Fibroblast of lung (primary cell): Measurements from ENCODE around the gene ASB18. TPM values are rescaled to one million over a fixed set of nuclear protein-coding genes. Genes with fewer than 3 reads are reported as not detected.

Experiments used
- DNase-seq, 2 donors: peaks; one replicate each; pipeline versions ENCODE4 v3.0.0 to v3.0.0-alpha.2; 2010; ENCODE audit warnings: low read depth in 2 of 2
- H2AFZ ChIP-seq: 2 replicates; pipeline ENCODE4 v1.5.1; 2012; ENCODE audit warnings: low read length, control low read depth, inconsistent platforms
- H3K27ac ChIP-seq: 2 replicates; pipeline ENCODE4 v1.5.1; 2011; ENCODE audit warnings: low read length, control low read depth; ENCODE audit not compliant: insufficient read depth
- H3K27me3 ChIP-seq: 2 replicates; pipeline ENCODE4 v1.5.1; 2011; ENCODE audit warnings: mild to moderate bottlenecking, low read length; ENCODE audit not compliant: control insufficient read depth, insufficient read depth
- H3K36me3 ChIP-seq: 2 replicates; pipeline ENCODE4 v1.5.1; 2011; ENCODE audit warnings: low read length; ENCODE audit not compliant: control insufficient read depth, insufficient read depth
- H3K4me1 ChIP-seq: 2 replicates; pipeline ENCODE4 v1.5.1; 2011; ENCODE audit warnings: low read length; ENCODE audit not compliant: control insufficient read depth, insufficient read depth; ENCODE audit errors: extremely low read depth
- H3K4me2 ChIP-seq: 2 replicates; pipeline ENCODE4 v1.5.1; 2011; ENCODE audit warnings: low read length, control low read depth; ENCODE audit not compliant: insufficient read depth; ENCODE audit errors: extremely low read depth
- H3K4me3 ChIP-seq, 4 experiments: fragments of 200-600 bp in 1 of 4; sonication (generic) in 1 of 4; replicated peaks in 1 of 4; 2 replicates each; pipeline ENCODE4 v1.5.1; 2011 to 2016; ENCODE audit warnings: low read length in 4 of 4, low read depth in 3 of 4, mild to moderate bottlenecking in 3 of 4, control low read depth in 2 of 4, inconsistent platforms in 1 of 4, mixed read lengths in 1 of 4; ENCODE audit not compliant: insufficient read depth in 1 of 4; ENCODE audit errors: control extremely low read depth in 1 of 4
- H3K79me2 ChIP-seq: 2 replicates; pipeline ENCODE4 v1.5.1; 2012; ENCODE audit warnings: mild to moderate bottlenecking, low read length, inconsistent platforms; ENCODE audit not compliant: control insufficient read depth, insufficient read depth
- H3K9ac ChIP-seq: 2 replicates; pipeline ENCODE4 v1.5.1; 2011; ENCODE audit warnings: mild to moderate bottlenecking, low read length, control low read depth; ENCODE audit not compliant: insufficient read depth
- H3K9me3 ChIP-seq: 2 replicates; pipeline ENCODE4 v1.5.1; 2012; ENCODE audit warnings: low read depth, low read length; ENCODE audit not compliant: control insufficient read depth, insufficient read depth
- H4K20me1 ChIP-seq: 2 replicates; pipeline ENCODE4 v1.5.1; 2011; ENCODE audit warnings: low read length; ENCODE audit not compliant: control insufficient read depth, insufficient read depth; ENCODE audit errors: extremely low read depth
- EZH2 ChIP-seq: IDR thresholded peaks from 2 replicates; pipeline ENCODE4 v1.5.1; 2012; ENCODE audit warnings: low read length, control low read depth, mild to moderate bottlenecking; ENCODE audit errors: missing control alignments
- polyA plus RNA-seq, 2 donors: library from polyadenylated mRNA; depleted of rRNA in 1 of 2; stranded (reverse) in 1 of 2; unstranded in 1 of 2; fragments of >200 nt; gene quantifications; 2 replicates each; pipeline ENCODE4 v1.2.1, GENCODE V29; 2011 to 2012; ENCODE audit warnings: missing spikeins in 1 of 2
- total RNA-seq: library from RNA; depleted of rRNA; stranded (reverse); fragments of >200 nt; gene quantifications from 2 replicates; pipeline ENCODE4 v1.2.1, GENCODE V29; 2014
- TF ChIP-seq, protein P1 (sequence below), 2 donors: IDR thresholded peaks in 1 of 2; conservative IDR thresholded peaks in 1 of 2; 1 replicate in 1 of 2; 2 replicates in 1 of 2; pipeline ENCODE4 v1.5.1; 2011 to 2012; ENCODE audit warnings: low read length in 2 of 2, control low read depth in 1 of 2, inconsistent platforms in 1 of 2, low read depth in 1 of 2, mild to moderate bottlenecking in 1 of 2

Gene ASB18
- total and polyA plus RNA-seq, 2 donors (not counting 1 experiment from before 2014, with no cell fraction given) = not detected

DNA sequence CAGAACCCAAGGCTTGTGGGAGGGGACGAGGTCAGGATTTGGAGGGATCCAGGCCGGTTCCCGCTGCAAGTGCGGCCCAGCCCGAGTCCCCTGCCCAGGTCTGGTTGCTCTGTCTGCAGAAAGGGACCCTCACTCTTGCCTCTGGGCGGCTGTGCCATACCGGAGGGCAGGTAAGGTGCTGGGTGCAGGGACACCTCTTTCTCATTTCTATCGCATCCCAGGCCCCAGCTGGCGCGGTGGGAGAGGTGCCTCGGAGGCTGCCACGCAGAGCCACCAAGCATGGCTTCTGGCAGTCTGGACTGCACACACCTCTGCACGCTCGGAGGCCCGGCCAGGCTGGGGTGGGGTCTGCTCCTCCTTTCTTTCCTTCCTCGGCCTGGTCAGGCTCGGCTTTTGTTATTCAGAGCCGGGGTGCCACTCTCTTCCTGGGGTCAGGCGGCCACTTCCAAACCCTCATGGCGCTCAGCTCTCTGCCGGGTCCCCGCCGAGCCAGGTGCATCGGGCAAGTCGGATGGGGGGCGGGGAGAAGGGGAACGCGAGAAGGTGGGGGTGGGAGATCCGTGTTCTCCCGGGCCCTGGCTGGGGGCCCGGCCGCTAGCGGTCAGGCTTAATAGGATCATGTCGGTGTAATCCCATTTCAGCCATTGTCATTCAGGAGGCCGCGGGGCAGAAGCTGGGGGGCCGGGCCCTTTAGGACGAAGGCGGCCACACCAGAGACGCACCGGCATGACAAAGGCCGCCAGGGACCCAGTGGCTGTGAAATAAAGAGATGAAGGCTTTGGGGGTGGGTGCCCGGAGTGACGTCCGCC lies 105.0 kb downstream of the ASB18 start:
- Histone ChIP-seq H3K4me2 (no peak overlapping the region), H3K27ac (no peak overlapping the region), H2AFZ (no peak overlapping the region), H3K36me3 (no peaks in the 10 kb centered on the region), H3K79me2 (no peaks in the 10 kb centered on the region), H4K20me1 (no peaks in the 10 kb centered on the region), H3K4me3 (no peak overlapping the region), H3K9ac (no peak overlapping the region), H3K9me3 (no peaks in the 10 kb centered on the region), H3K4me1 (no peaks in the 10 kb centered on the region), H3K27me3 (peaks cover 32% of the 10 kb centered on the region)
- no peak for TF ChIP-seq EZH2
- TF ChIP-seq, protein P1, sequence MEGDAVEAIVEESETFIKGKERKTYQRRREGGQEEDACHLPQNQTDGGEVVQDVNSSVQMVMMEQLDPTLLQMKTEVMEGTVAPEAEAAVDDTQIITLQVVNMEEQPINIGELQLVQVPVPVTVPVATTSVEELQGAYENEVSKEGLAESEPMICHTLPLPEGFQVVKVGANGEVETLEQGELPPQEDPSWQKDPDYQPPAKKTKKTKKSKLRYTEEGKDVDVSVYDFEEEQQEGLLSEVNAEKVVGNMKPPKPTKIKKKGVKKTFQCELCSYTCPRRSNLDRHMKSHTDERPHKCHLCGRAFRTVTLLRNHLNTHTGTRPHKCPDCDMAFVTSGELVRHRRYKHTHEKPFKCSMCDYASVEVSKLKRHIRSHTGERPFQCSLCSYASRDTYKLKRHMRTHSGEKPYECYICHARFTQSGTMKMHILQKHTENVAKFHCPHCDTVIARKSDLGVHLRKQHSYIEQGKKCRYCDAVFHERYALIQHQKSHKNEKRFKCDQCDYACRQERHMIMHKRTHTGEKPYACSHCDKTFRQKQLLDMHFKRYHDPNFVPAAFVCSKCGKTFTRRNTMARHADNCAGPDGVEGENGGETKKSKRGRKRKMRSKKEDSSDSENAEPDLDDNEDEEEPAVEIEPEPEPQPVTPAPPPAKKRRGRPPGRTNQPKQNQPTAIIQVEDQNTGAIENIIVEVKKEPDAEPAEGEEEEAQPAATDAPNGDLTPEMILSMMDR (conservative IDR thresholded peaks at IDR 0.05 in 1 of 2, IDR thresholded peaks at IDR 0.05 in 1 of 2; ENCODE audit: low read depth in 1 of 2, low read length in 2 of 2) = no peak
- DNase-seq = no peak

DNA sequence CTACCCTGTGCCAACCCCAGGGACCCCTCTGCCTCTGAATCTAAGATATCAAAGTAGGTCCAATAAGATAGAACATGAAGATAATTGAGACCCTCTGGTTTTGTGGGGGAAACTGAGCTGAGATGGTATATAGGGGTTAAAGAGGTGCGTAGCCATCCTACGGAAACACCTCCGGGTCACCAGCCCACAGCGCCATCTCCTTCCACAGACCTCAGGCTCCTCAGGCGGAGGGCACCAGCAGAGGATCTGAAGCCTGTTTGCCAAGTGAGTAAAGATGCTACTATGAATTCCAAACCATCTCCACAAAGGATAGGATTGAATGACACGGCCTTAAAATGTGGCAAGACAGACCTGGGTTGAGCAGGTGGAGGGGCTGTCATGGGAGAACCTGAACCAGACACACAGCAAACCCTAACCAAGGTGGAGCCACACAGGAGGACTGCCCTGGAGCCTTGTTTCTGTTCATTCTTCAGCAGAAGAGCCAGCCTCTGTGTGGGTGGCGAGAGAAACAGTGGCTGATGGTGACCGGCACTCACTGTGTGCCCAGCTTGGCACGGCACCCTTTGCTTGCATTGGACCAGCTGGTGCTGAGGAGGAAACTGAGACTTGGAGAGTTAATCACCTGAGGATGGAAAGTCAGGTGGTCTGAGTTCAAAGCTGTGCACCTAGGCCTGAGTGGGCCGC lies 106.2 kb downstream of the ASB18 start:
- no peak for DNase-seq

DNA sequence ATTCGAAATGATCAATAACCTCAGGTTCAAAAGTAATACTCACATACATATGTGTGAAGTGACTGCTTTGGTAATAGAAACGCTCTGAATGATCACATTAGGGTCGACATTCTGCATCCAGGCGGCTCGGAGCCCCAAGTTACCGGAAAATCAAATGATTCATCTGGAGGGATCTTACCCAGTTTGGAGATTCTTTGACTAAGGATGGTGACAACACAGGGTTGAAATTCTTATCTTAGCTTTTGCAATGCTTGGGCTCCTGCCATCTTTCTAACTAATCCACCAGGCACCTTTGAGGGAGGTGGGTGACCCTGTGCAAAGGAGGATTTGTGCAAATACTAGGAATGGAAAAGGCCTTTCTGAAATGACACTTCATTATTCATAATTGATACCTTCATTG lies 106.8 kb downstream of the ASB18 start:
- Histone ChIP-seq H3K4me3 (no peak overlapping the region), H3K27me3 (peaks cover 17% of the 10 kb centered on the region), H3K36me3 (no peaks in the 10 kb centered on the region), H3K9me3 (no peaks in the 10 kb centered on the region), H3K4me1 (no peaks in the 10 kb centered on the region), H2AFZ (no peak overlapping the region), H3K9ac (no peak overlapping the region), H3K4me2 (no peak overlapping the region), H3K27ac (no peak overlapping the region), H4K20me1 (no peaks in the 10 kb centered on the region), H3K79me2 (no peaks in the 10 kb centered on the region)
- no peak for TF ChIP-seq EZH2
- TF ChIP-seq, protein P1 (conservative IDR thresholded peaks at IDR 0.05 in 1 of 2, IDR thresholded peaks at IDR 0.05 in 1 of 2; ENCODE audit: low read depth in 1 of 2, low read length in 2 of 2) = no peak
- peak in 1 of 2 donors; percentile 65 for DNase-seq

More for the DNA sequence above, 106.2 kb downstream of the ASB18 start:
- Histone ChIP-seq H2AFZ (no peak overlapping the region), H3K9ac (no peak overlapping the region), H3K27ac (no peak overlapping the region), H4K20me1 (no peaks in the 10 kb centered on the region), H3K4me3 (no peak overlapping the region), H3K36me3 (no peaks in the 10 kb centered on the region), H3K4me1 (no peaks in the 10 kb centered on the region), H3K79me2 (no peaks in the 10 kb centered on the region), H3K9me3 (no peaks in the 10 kb centered on the region), H3K4me2 (no peak overlapping the region), H3K27me3 (peaks cover 20% of the 10 kb centered on the region)
- TF ChIP-seq EZH2 = no peak
- TF ChIP-seq, protein P1 (conservative IDR thresholded peaks at IDR 0.05 in 1 of 2, IDR thresholded peaks at IDR 0.05 in 1 of 2; ENCODE audit: low read depth in 1 of 2, low read length in 2 of 2) = no peak
